ENCODE data around the gene OR8H3. TPM values are rescaled to one million over a fixed set of nuclear protein-coding genes. Genes with fewer than 3 reads are reported as not detected.

The OR8H3 gene
- total RNA-seq, 4 donors from 2014 or later: not detected

DNA sequence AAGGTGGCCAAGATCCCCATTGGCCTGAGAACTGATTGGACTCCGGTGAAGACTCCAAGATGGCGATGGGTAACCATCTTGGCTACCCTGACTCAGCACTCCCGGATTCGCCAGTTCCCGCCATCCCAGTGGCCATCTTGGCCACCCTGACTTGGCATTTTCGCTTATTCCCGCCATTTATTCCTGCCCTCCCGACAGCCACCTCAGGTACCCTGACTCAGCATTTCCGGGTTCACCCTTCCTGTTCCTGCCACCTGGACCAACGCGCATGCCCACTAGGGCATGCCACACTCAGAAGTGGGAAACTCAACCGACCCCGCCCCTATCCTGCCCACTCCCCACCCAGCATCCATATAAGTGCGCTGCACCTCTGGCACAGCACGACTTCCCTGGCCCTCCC, 30.2 kb downstream of the OR8H3 start:
- TF ChIP-seq CTCF (IDR thresholded peaks at IDR 0.05): no peak
- DNase-seq (ENCODE audit: low spot score) (no peak), ATAC-seq (ENCODE audit: low FRiP score) (no peak)

DNA sequence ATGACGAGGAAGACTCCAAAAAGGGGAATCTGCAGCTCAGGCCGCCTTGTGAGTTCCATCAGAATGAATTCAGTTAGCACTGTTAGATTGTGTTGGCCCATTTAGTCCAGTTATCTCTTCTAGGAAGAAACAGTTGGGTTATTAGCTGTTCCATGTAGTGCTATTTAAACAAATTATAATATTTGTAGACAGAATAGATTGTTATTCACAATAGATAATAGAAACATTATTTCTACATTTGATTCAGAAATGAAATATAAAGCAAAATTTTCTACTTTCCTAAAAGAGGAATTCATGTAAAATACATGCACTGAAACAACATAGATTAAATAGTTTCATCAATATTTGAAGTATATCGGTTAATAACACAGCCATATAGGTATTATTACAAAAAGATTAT, 38.0 kb downstream of the OR8H3 start, which contains the start of gene OR8K5:
OR8K5 (minus strand) TSS at position 101 of the 400 bp plus-strand sequence; CDS start at position 101, 0 bp downstream.
- TF ChIP-seq CTCF (IDR thresholded peaks at IDR 0.05): no peak
- ATAC-seq (ENCODE audit: low FRiP score) (no peak), DNase-seq (ENCODE audit: low spot score) (no peak)

DNA sequence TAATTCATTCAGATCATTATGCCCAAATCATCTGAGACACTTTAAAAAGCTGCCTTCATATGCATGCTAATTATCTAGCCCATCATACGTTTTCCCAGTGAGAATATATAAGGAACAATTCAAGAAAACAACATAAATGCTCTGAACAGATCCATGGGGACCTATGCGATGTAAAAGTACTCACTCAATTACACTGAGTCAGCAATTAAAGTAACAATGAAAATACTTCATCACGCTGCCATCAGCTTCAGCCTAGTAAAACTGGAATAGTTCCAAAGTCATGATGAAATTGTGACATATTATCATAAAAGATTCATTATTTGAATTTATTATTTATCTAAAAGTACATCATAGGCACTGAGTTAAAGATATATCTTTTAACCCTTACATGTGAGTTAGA, 41.6 kb downstream of the OR8H3 start:
- DNase-seq (ENCODE audit: low spot score) (no peak), ATAC-seq (ENCODE audit: low FRiP score) (no peak)
- no peak for TF ChIP-seq CTCF (IDR thresholded peaks at IDR 0.05)

- ATAC-seq (ENCODE audit: low FRiP score) (no peak), DNase-seq (ENCODE audit: low spot score) (no peak)
- TF ChIP-seq CTCF (IDR thresholded peaks at IDR 0.05): no peak
These were observed 50.2 kb downstream of the OR8H3 start for GRCh38 chr11:56172256-56172830.

Small RNAs within 50 kb of the gene (small RNA-seq; reads per million reads assigned to genes)
- gene OR8I4P: not detected

Other genes starting within 250 kb of the OR8H3 start
- gene TRIM51, start 239.1 kb upstream of the OR8H3 start, total RNA-seq: not detected
- not detected for gene OR5W2, start 207.8 kb upstream of the OR8H3 start, total RNA-seq
- not detected for gene OR5I1, start 186.0 kb upstream of the OR8H3 start, total RNA-seq
- not detected for gene OR10AG1, start 152.4 kb upstream of the OR8H3 start, total RNA-seq
- not detected for gene OR5F1, start 127.7 kb upstream of the OR8H3 start, total RNA-seq
- not detected for gene OR5AS1, start 94.7 kb upstream of the OR8H3 start, total RNA-seq
- not detected for gene OR8I2, start 29.1 kb upstream of the OR8H3 start, total RNA-seq
- gene OR8H2, start 18.7 kb upstream of the OR8H3 start, total RNA-seq: not detected
- not detected for gene OR8J3, start 17.8 kb downstream of the OR8H3 start, total RNA-seq
- gene OR8K5, start 37.9 kb downstream of the OR8H3 start, total RNA-seq: not detected
- gene OR5J2, start 54.2 kb downstream of the OR8H3 start, total RNA-seq: not detected
- not detected for gene OR5T2, start 111.9 kb downstream of the OR8H3 start, total RNA-seq
- not detected for gene OR5T3, start 129.9 kb downstream of the OR8H3 start, total RNA-seq
- gene OR5T1, start 151.8 kb downstream of the OR8H3 start, total RNA-seq: not detected
- gene OR8H1, start 169.9 kb downstream of the OR8H3 start, total RNA-seq: not detected
- gene OR8K3, start 192.8 kb downstream of the OR8H3 start, total RNA-seq: not detected
- gene OR8K1, start 223.7 kb downstream of the OR8H3 start, total RNA-seq: not detected
- not detected for gene OR8J1, start 231.9 kb downstream of the OR8H3 start, total RNA-seq